SK-N-MC (cell line): ENCODE data around the gene NCKAP5.

Source experiments
- EZH2 ChIP-seq: fragments of 200-600 bp; sonication (generic); IDR thresholded peaks from one replicate; pipeline ENCODE4 v1.6.1; 2017; ENCODE audit warnings: antibody characterized with exemption
- FOXP2 ChIP-seq: optimal IDR thresholded peaks from 2 replicates; pipeline ENCODE3; 2011; ENCODE audit warnings: mild to moderate bottlenecking, moderate library complexity; ENCODE audit not compliant: insufficient read depth; ENCODE audit errors: extremely low read length, control extremely low read depth
- POLR2AphosphoS5 ChIP-seq: IDR thresholded peaks from 2 replicates; pipeline ENCODE4 v1.6.1; 2012; ENCODE audit warnings: mild to moderate bottlenecking, low read depth, low read length, borderline replicate concordance

- no peak for TF ChIP-seq EZH2
- no peak for TF ChIP-seq POLR2AphosphoS5
- no peak for TF ChIP-seq FOXP2
These were observed 842.5 kb downstream of the NCKAP5 start for GRCh38 chr2:132725748-132726147.
